Measurements from ENCODE around the gene SLAIN1.

Gene SLAIN1

DNA sequence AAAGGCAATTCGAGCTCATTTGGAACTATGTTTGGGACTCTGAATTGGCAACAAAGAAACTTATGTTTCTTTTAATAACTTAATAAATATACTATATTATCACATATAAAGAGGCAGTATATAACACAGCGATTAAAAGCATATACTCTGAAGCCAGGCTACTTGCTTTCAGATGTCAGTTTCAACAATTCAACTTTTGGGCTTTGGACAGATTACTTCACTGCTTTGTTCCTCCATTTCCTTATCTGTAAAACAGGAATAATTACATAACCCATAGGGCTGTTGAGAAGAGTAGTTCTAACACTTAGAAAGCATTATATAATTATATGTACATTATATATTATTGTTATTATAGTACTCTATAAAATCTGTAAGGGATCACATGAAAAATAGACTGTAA, 113.9 kb downstream of the SLAIN1 start:
- no peak overlapping the region for H3K27ac ChIP-seq
- no peak overlapping the region for H3K4me3 ChIP-seq

DNA sequence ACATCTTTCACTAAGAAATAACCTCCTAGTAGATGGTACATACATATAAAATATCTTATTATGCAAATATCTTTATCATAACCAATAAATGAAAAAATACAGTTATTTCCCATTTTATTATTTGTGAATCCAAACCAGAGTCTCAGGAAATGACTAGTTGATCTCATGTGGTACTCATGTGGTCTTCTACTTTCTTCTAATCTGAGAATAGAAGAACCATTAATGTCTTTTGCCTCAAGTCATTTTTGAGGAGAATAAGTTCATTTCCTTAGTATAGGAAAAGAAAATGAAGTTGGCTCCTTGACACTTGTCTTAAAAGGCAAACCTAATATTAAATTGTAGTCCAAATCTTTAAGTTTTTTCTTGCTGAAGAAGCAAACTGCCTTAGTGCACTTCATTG, 114.5 kb downstream of the SLAIN1 start:
- H3K27ac ChIP-seq: no peak overlapping the region

More for the DNA sequence above, 114.5 kb downstream of the SLAIN1 start:
- H3K4me3 ChIP-seq: no peak overlapping the region

Data from skin epidermis (tissue), 12 donors.